PFSK-1 (cell line): ENCODE results near the gene FYN.

Experiments used
- FOXP2 ChIP-seq: optimal IDR thresholded peaks from 2 replicates; pipeline ENCODE3; 2011; ENCODE audit warnings: borderline replicate concordance, control low read depth, inconsistent platforms; ENCODE audit not compliant: insufficient read depth; ENCODE audit errors: extremely low read length, extremely low read depth
- POLR2AphosphoS5 ChIP-seq: IDR thresholded peaks from 2 replicates; pipeline ENCODE4 v1.6.1; 2012; ENCODE audit warnings: low read depth, mild to moderate bottlenecking, control low read depth, low read length, moderate library complexity
- REST ChIP-seq, 2 experiments: IDR thresholded peaks; 2 replicates each; pipeline versions ENCODE4 v1.6.1 to v1.8.0; 2011 to 2012; ENCODE audit warnings: low read depth in 2 of 2, low read length in 2 of 2, control low read depth in 1 of 2, inconsistent platforms in 1 of 2, mild to moderate bottlenecking in 1 of 2, moderate library complexity in 1 of 2; ENCODE audit not compliant: insufficient read depth in 1 of 2
- SIN3A ChIP-seq: IDR thresholded peaks from 2 replicates; pipeline ENCODE4 v1.6.1; 2012; ENCODE audit warnings: mild to moderate bottlenecking, low read length, moderate library complexity, borderline replicate concordance; ENCODE audit not compliant: insufficient read depth
- TAF1 ChIP-seq: IDR thresholded peaks from 2 replicates; pipeline ENCODE4 v1.6.1; 2012; ENCODE audit warnings: low read length, control low read depth, borderline replicate concordance; ENCODE audit not compliant: insufficient read depth

FYN gene

GRCh38 chr6:111871725-111872400, 1.4 kb downstream of the FYN start:
- TF ChIP-seq REST (IDR thresholded peaks at IDR 0.05; ENCODE audit: insufficient read depth in 1 of 2, low read depth in 2 of 2, low read length in 2 of 2) (no peak), FOXP2 (no peak), TAF1 (no peak), POLR2AphosphoS5 (no peak), SIN3A (no peak)

GRCh38 chr6:111871207-111871606, 2.0 kb downstream of the FYN start:
- TF ChIP-seq FOXP2 (no peak), POLR2AphosphoS5 (no peak), SIN3A (no peak), REST (IDR thresholded peaks at IDR 0.05; ENCODE audit: insufficient read depth in 1 of 2, low read depth in 2 of 2, low read length in 2 of 2) (no peak), TAF1 (no peak)

- TF ChIP-seq FOXP2 (no peak), POLR2AphosphoS5 (no peak), TAF1 (no peak), SIN3A (no peak), REST (IDR thresholded peaks at IDR 0.05; ENCODE audit: insufficient read depth in 1 of 2, low read depth in 2 of 2, low read length in 2 of 2) (no peak)
These were observed 2.5 kb downstream of the FYN start for GRCh38 chr6:111870742-111871064.

- no peak for TF ChIP-seq TAF1
- no peak for TF ChIP-seq REST (IDR thresholded peaks at IDR 0.05; ENCODE audit: insufficient read depth in 1 of 2, low read depth in 2 of 2, low read length in 2 of 2)
These were observed 3.1 kb downstream of the FYN start for GRCh38 chr6:111870051-111870741.

- no peak for TF ChIP-seq TAF1
- TF ChIP-seq FOXP2 = no peak
- no peak for TF ChIP-seq REST (IDR thresholded peaks at IDR 0.05; ENCODE audit: insufficient read depth in 1 of 2, low read depth in 2 of 2, low read length in 2 of 2)
- no peak for TF ChIP-seq SIN3A
- no peak for TF ChIP-seq POLR2AphosphoS5
These were observed 6.4 kb downstream of the FYN start for GRCh38 chr6:111866857-111867256.
